Activated CD8-positive, alpha-beta T cell treated with anti-CD3 and anti-CD28 coated beads, Interleukin-2, amount 10 ng/mL, durations not matched to agents 7 days and 5 days (primary cell): ENCODE results near the gene ERFL. TPM values are rescaled to one million over a fixed set of nuclear protein-coding genes. Genes with fewer than 3 reads are reported as not detected.
A peak's percentile ranks its signal among the peaks of the same experiment; 100 is the strongest.

Experiments
- ATAC-seq: fragments of 150-1000 bp; cut with Tn5 transposase; one replicate; pipeline ENCODE4 v1.10.0; 2021; ENCODE audit warnings: moderate library complexity
- CTCF ChIA-PET: fragments of 350-600 bp; sonication (Branson Sonifier 250); formaldehyde crosslinking; loops from one replicate; lab custom pipeline; 2021; ENCODE audit warnings: antibody characterized with exemption; lab: Charles Lee
- POLR2A ChIA-PET: fragments of 350-600 bp; sonication (Branson Sonifier 250); formaldehyde crosslinking; loops from one replicate; lab custom pipeline; 2021; ENCODE audit warnings: antibody characterized with exemption; lab: Charles Lee
- DNase-seq: peaks from one replicate; pipeline ENCODE4 v3.0.0-alpha.2; 2020
- H3K27ac Mint-ChIP-seq: one replicate; pipeline ENCODE4 v1.8.0; 2021; ENCODE audit warnings: mild to moderate bottlenecking, mixed read lengths
- H3K27me3 Mint-ChIP-seq: one replicate; pipeline ENCODE4 v1.8.0; 2021; ENCODE audit warnings: low read depth, mixed read lengths
- H3K36me3 Mint-ChIP-seq: one replicate; pipeline ENCODE4 v1.8.0; 2021; ENCODE audit warnings: low read depth, mixed read lengths
- H3K4me1 Mint-ChIP-seq: one replicate; pipeline ENCODE4 v1.8.0; 2021; ENCODE audit warnings: low read depth, mixed read lengths
- H3K4me3 Mint-ChIP-seq: one replicate; pipeline ENCODE4 v1.8.0; 2021; ENCODE audit warnings: mild to moderate bottlenecking, mixed read lengths
- H3K9me3 Mint-ChIP-seq: one replicate; pipeline ENCODE4 v1.8.0; 2022; ENCODE audit warnings: mixed read lengths; ENCODE audit not compliant: insufficient read depth
- total RNA-seq, 2 experiments: library from RNA; stranded (reverse); gene quantifications; one replicate each; pipeline ENCODE4 v1.2.3, GENCODE V29; 2021

Gene ERFL
- total RNA-seq, 2 experiments from 2014 or later = 0.84 to 1.1 TPM

DNA sequence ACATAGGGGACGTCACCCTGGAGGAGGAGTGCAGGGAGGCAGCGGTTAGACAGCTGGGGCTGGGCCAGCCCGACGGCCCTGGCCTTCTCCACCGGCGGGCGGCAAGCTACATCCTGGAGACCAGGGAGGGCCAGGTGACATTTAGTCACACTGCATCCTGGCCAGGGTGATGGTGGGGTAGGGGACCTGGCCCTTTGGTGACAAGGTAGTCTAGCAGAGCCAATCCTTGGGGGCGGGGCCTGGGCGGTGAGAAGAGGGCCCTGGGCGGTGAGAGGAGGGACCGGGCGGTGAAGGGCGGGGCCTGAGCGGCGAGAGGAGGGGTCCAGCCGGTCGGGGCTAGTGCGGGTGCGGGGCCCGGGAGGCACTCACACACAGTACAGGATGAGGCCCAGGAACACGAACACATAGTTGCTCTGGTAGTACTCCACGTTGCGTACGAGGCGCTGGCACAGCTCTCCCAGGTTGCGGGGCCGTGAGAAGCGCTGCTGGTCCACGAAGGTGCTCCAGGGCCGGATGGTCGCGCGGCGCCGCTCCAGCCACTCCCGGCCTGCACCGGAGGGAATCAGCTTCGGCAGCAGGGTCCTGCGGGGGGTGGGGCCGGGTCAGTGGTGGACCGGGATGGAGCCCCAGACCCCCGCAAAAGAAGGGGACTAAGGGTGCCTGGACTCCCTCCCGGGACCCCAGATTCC is 30.3 kb upstream of the ERFL start:
- DNase-seq (peak; percentile 87), ATAC-seq (peak; percentile 71)
- POLR2A ChIA-PET = interaction anchor here (1.4 to 3.9 kb wide), 4 partner anchors 13 to 87 kb away, joined by 3 to 14 read pairs (median 4); no protein-coding TSS in a partner anchor
- no peaks in the 10 kb centered on the region for H3K27me3 Mint-ChIP-seq
- no peaks in the 10 kb centered on the region for H3K9me3 Mint-ChIP-seq
- H3K36me3 Mint-ChIP-seq = peaks cover 7% of the 10 kb centered on the region
- H3K4me1 Mint-ChIP-seq = peaks cover 20% of the 10 kb centered on the region
- CTCF ChIA-PET = interaction anchor here (0.8 to 4.3 kb wide), 14 partner anchors 13 to 482 kb away, joined by 3 to 31 read pairs (median 7); partner anchors contain the start of gene RPS19
- peak overlapping the region; percentile 78 for H3K27ac Mint-ChIP-seq
- H3K4me3 Mint-ChIP-seq = peak overlapping the region; percentile 89

DNA sequence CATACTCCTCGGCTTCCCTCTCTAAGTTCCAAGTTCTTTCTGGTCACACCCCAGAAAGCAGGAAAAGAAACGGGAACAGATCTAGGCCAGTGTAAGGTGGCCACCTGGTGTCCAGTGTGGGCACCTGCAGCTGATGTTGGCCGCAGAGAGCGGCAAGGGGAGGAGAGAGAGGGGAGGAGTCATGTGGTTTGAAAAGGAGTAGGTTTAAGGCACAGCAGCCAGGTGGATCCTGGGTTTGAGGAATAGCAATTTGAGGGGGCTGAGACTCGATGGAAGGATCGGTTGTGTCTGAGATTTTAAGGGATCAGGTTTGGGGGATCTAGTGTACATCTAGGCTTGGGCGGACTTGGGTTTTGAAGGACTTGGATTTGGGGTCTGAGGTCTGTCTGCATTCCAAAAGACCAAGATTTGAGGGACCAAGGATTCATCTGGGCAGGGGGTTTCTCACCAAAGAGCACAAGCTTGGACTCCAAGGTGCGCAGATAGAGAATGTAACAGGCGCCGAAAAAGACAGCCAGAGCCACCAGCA is 29.7 kb upstream of the ERFL start:
- peak overlapping the region; percentile 78 for H3K27ac Mint-ChIP-seq
- peak; percentile 65 for DNase-seq
- H3K9me3 Mint-ChIP-seq = no peaks in the 10 kb centered on the region
- peaks cover 20% of the 10 kb centered on the region for H3K4me1 Mint-ChIP-seq
- ChIA-PET POLR2A (interaction anchor here (0.8 to 3.9 kb wide), 3 partner anchors 12 to 85 kb away, joined by 3 to 14 read pairs (median 3); no protein-coding TSS in a partner anchor), CTCF (interaction anchor here (1.0 to 4.3 kb wide), 9 partner anchors 12 to 166 kb away, joined by 3 to 31 read pairs (median 7); partner anchors contain the start of gene RPS19)
- ATAC-seq = peak; percentile 14
- peak overlapping the region; percentile 89 for H3K4me3 Mint-ChIP-seq
- no peaks in the 10 kb centered on the region for H3K27me3 Mint-ChIP-seq
- peaks cover 7% of the 10 kb centered on the region for H3K36me3 Mint-ChIP-seq

DNA sequence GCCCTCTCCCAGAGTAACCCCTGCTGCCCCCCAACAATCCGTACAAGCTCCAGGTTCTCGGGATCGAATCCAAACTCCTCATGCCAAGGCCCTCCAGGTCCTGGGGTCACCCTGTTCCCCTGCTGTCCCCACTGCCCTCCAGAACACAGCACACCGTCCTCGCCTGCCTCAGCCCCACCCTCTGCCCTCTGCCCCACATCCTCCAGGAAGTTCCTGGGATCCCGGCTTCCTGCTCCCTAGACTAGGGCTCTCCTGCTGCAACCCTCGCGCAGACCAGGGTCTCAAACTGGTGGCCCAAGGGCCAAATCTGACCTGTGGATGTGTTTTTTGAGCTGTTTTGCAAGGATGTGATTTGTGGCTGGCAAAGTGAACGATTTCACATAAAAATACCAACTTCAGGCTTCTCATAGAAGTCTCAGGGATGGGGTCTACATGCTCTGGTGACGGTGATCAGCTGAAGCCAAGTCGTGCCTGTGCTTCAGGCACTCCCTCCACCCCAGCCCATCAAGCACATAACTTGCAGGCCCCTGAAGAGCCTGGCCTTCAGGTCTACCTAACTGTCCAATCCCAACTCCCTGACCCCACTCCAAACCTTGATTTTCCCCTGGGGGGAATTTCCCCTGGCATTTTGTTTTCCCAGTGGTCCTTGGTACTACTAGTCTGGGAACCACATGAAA is 29.1 kb upstream of the ERFL start:
- Mint-ChIP-seq H3K4me3 (peak overlapping the region; percentile 89), H3K9me3 (no peaks in the 10 kb centered on the region), H3K27me3 (no peaks in the 10 kb centered on the region), H3K36me3 (peaks cover 7% of the 10 kb centered on the region), H3K4me1 (peaks cover 20% of the 10 kb centered on the region), H3K27ac (peak overlapping the region; percentile 78)
- ATAC-seq (no peak), DNase-seq (no peak)
- ChIA-PET CTCF (interaction anchor here (0.9 to 4.3 kb wide), 8 partner anchors 11 to 164 kb away, joined by 3 to 31 read pairs (median 6); partner anchors contain the start of gene RPS19), POLR2A (interaction anchor here (0.8 to 3.9 kb wide), 3 partner anchors 11 to 85 kb away, joined by 3 to 14 read pairs (median 3); no protein-coding TSS in a partner anchor)

DNA sequence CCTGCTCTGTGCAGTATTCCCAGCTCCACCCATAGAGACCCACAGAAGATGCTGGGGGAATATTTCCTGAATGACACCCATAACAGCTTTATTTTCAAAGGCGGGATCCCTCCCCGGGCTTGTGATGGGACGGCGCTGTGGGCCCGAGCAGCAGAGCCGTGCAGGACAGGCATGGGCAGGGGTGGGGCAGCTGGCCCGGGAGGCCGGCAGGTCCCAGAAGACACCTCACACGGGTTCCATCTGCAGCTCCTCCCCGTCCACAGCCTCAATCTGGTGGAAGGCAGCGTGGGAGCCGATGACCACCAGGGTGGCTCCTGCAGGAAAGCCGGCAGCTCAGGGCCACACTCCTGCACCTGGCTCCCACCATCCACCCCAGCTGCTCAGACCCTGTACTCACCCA is 28.4 kb upstream of the ERFL start:
- no peak for ATAC-seq
- Mint-ChIP-seq H3K27me3 (no peaks in the 10 kb centered on the region), H3K4me3 (no peak overlapping the region), H3K36me3 (peaks cover 7% of the 10 kb centered on the region), H3K4me1 (peaks cover 22% of the 10 kb centered on the region), H3K9me3 (no peaks in the 10 kb centered on the region), H3K27ac (peak overlapping the region; percentile 18)
- DNase-seq = no peak
- ChIA-PET CTCF (interaction anchor here (0.9 to 4.3 kb wide), 6 partner anchors 11 to 163 kb away, joined by 3 to 31 read pairs (median 14); partner anchors contain the start of gene RPS19), POLR2A (interaction anchor here (3.9 kb wide), 1 partner anchor 11 kb away, joined by 14 read pairs; no protein-coding TSS in a partner anchor)

DNA sequence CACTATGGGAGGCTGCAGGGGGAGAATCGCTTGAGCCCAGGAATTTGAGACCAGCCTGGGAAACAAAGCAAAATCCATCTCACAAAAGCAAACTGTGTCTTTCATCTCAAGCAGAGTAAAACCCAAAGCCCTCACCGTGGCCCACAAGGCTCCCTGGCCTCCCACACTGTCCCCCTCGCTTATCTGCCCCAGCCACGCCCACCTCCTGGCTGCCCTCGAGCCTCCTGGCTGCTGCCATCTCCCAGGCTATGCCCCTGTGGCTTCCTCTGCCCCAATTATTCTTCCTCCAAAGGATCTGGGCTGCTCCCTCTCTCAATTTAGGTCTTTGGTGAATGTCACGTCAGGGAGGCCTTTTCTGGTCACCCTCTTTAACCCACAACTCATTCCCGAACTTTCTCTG is 27.3 kb upstream of the ERFL start:
- POLR2A ChIA-PET = interaction anchor here (3.9 kb wide), 1 partner anchor 10 kb away, joined by 14 read pairs; no protein-coding TSS in a partner anchor
- H3K27me3 Mint-ChIP-seq = no peaks in the 10 kb centered on the region
- peaks cover 7% of the 10 kb centered on the region for H3K36me3 Mint-ChIP-seq
- CTCF ChIA-PET = interaction anchor here (0.6 to 4.3 kb wide), 3 partner anchors 82 to 653 kb away, joined by 3 to 31 read pairs (median 3); no protein-coding TSS in a partner anchor
- H3K4me3 Mint-ChIP-seq = no peak overlapping the region
- DNase-seq (no peak), ATAC-seq (no peak)
- H3K27ac Mint-ChIP-seq = no peak overlapping the region
- no peaks in the 10 kb centered on the region for H3K9me3 Mint-ChIP-seq
- H3K4me1 Mint-ChIP-seq = peaks cover 28% of the 10 kb centered on the region

DNA sequence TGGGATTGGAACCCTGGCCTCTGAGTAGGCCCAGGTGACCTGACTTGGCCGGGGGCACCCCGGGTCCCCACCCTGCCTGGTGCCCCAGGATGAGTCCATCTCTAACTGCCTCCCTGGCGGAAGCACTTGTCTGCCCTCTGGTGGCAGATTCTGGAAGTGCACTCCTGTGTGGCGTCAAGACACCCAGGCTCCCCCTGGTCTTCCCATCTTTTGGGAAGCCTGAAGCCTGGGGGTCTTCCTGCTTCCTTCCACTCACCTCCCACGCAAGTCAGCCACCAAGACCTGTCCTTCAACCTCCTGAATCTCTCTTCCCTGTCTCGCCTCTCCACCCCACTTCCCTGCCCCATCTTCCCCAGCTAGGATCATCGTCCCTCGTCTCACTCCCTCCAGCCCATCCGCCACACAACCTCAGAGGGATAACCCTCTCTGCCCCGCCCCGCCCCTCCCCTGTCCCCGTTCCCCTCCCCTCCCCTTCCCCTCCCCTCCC is 23.5 kb upstream of the ERFL start:
- ChIA-PET POLR2A (interaction anchor here (0.9 to 1.9 kb wide), 2 partner anchors 9 to 15 kb away, joined by 3 to 5 read pairs; no protein-coding TSS in a partner anchor), CTCF (interaction anchor here (0.6 to 4.3 kb wide), 13 partner anchors 9 to 160 kb away, joined by 3 to 42 read pairs (median 4); partner anchors contain the start of gene RPS19)
- ATAC-seq (peak; percentile 83), DNase-seq (peak; percentile 90)
- Mint-ChIP-seq H3K4me1 (peaks cover 28% of the 10 kb centered on the region), H3K27me3 (peaks cover 3% of the 10 kb centered on the region), H3K36me3 (peaks cover 2% of the 10 kb centered on the region), H3K9me3 (no peaks in the 10 kb centered on the region), H3K4me3 (no peak overlapping the region), H3K27ac (peak overlapping the region; percentile 49)

DNA sequence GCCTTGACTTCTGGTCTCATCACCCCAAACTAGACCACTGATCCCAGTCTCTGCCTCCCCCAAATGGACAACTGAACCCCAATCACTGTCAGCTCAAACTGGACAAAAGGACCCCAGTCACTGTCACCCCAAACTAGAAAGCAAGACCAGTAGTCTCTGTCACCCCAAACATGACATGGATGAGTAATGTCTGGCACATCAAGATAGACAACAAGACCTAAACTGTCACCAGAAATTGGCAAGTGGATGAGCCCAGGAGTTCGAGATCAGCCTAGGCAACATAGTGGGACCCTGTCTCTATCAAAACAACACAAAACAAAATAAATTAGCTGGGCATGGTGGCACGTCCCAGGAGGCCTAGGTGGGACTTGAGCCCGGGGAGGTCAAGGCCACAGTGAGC is 18.8 kb upstream of the ERFL start:
- Mint-ChIP-seq H3K4me3 (no peak overlapping the region), H3K27ac (peak overlapping the region; percentile 63), H3K4me1 (peaks cover 56% of the 10 kb centered on the region), H3K36me3 (no peaks in the 10 kb centered on the region), H3K9me3 (no peaks in the 10 kb centered on the region), H3K27me3 (peaks cover 11% of the 10 kb centered on the region)
- ChIA-PET POLR2A (interaction anchor here (1.0 to 3.2 kb wide), 3 partner anchors 11 to 75 kb away, joined by 3 to 36 read pairs (median 14); partner anchors contain the start of gene RABAC1), CTCF (interaction anchor here (0.8 to 3.6 kb wide), 6 partner anchors 10 to 154 kb away, joined by 3 to 27 read pairs (median 11); partner anchors contain the start of genes RABAC1 and RPS19)
- no peak for DNase-seq
- no peak for ATAC-seq

DNA sequence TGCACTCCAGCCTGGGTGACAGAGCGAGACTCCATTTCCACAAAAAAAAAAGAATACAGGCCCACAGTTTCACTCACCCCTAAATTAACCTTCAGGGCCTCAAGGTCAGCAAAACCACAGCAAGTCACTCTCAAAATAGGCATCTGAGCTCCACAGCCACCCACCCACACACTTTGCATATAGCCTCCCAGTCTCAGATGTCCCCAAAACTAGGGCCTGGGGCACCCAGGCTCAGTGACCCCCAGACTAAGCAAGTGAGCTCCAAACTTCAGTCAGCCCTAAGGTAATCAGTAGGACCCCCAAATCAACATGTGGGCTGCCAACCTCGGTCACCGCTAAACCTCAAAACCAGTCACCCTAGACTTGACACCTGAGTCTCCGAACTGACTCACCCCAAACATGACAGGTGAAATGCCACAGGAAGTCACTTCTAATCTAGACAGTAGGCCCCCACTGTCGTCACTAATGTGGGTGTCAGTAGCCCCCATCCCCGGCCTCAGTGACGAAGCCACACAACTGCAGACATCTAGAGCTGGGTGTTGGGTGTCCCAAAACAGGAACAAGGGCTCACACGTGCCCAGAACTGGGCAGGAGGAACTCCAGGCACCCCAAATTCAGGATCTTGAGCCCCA is 17.0 kb upstream of the ERFL start:
- ChIA-PET POLR2A (interaction anchor here (0.6 to 3.2 kb wide), 12 partner anchors 12 to 85 kb away, joined by 3 to 36 read pairs (median 4); partner anchors contain the start of genes RABAC1 and RPS19), CTCF (interaction anchor here (0.9 to 3.6 kb wide), 12 partner anchors 8 to 85 kb away, joined by 3 to 27 read pairs (median 6); partner anchors contain the start of genes ERFL, RABAC1 and RPS19)
- H3K27ac Mint-ChIP-seq = peak overlapping the region; percentile 90
- peaks cover 2% of the 10 kb centered on the region for H3K36me3 Mint-ChIP-seq
- H3K4me1 Mint-ChIP-seq = peaks cover 53% of the 10 kb centered on the region
- peak; percentile 93 for DNase-seq
- peak overlapping the region; percentile 34 for H3K4me3 Mint-ChIP-seq
- ATAC-seq = peak; percentile 82
- H3K9me3 Mint-ChIP-seq = no peaks in the 10 kb centered on the region
- H3K27me3 Mint-ChIP-seq = peaks cover 23% of the 10 kb centered on the region

DNA sequence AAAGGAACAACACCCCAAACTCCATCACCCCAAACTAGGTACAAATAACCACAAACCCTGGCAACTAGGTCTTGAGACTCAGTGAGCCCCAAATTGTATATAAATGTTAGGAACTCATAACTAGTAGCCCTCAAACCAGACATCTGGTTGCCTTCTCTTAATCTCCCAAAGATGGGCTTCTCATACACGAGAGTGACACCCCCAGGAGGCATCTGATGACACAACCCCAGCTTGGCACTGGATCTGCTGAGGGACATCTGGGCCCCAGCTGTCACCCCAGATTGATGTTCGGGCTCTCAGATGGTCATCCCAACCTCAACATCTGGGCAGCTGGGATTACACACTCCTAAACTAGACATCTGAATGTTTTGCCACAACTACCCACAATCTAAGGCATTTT is 16.1 kb upstream of the ERFL start:
- H3K27me3 Mint-ChIP-seq = peaks cover 20% of the 10 kb centered on the region
- ATAC-seq = no peak

More for the DNA sequence above, 16.1 kb upstream of the ERFL start:
- Mint-ChIP-seq H3K4me3 (no peak overlapping the region), H3K36me3 (peaks cover 2% of the 10 kb centered on the region), H3K4me1 (peaks cover 48% of the 10 kb centered on the region), H3K9me3 (no peaks in the 10 kb centered on the region), H3K27ac (peak overlapping the region; percentile 26)
- ChIA-PET POLR2A (interaction anchor here (1.0 to 3.2 kb wide), 4 partner anchors 13 to 84 kb away, joined by 3 to 36 read pairs (median 13); partner anchors contain the start of genes RABAC1 and RPS19), CTCF (interaction anchor here (1.9 to 3.6 kb wide), 3 partner anchors 14 to 71 kb away, joined by 12 to 26 read pairs (median 24); partner anchors contain the start of gene RABAC1)
- DNase-seq = no peak
